CD4-positive, alpha-beta T cell (primary cell): ENCODE results near the gene ADCYAP1R1. TPM values are rescaled to one million over a fixed set of nuclear protein-coding genes. Genes with fewer than 3 reads are reported as not detected.

Experiments
- ATAC-seq: fragments of 200-7000 bp; cut with Tn5 transposase; one replicate; pipeline ENCODE4 v1.10.0; 2022; ENCODE audit warnings: mild to moderate bottlenecking; ENCODE audit not compliant: poor library complexity
- CTCF ChIA-PET: fragments of 350-600 bp; sonication (Branson Sonifier 250); formaldehyde crosslinking; loops from one replicate; lab custom pipeline; 2021; ENCODE audit warnings: antibody characterized with exemption, inconsistent platforms; lab: Charles Lee
- POLR2A ChIA-PET: fragments of 350-600 bp; sonication (Branson Sonifier 250); formaldehyde crosslinking; loops from one replicate; lab custom pipeline; 2021; ENCODE audit warnings: antibody characterized with exemption, inconsistent platforms; lab: Charles Lee
- DNase-seq, 14 experiments: peaks; one replicate each; pipeline ENCODE4 v3.0.0-alpha.2; 2013 to 2020; ENCODE audit warnings: mixed read lengths in 2 of 14
- H3K27ac ChIP-seq, 2 donors: one replicate each; pipeline versions ENCODE4 v1.5.1 to v1.7.0; 2013; ENCODE audit warnings: low read length in 2 of 2, low read depth in 1 of 2, mild to moderate bottlenecking in 1 of 2
- H3K27me3 ChIP-seq, 2 experiments: 1 replicate in 1 of 2; 2 replicates in 1 of 2; pipeline versions ENCODE4 v1.6.1 to v1.7.0; 2013; ENCODE audit warnings: low read length in 2 of 2, control low read depth in 1 of 2, mild to moderate bottlenecking in 1 of 2, moderate library complexity in 1 of 2; ENCODE audit not compliant: insufficient read depth in 2 of 2, control insufficient read depth in 1 of 2
- H3K36me3 ChIP-seq: one replicate; pipeline ENCODE4 v1.6.1; 2013; ENCODE audit warnings: low read length, control low read depth; ENCODE audit not compliant: insufficient read depth
- H3K4me1 ChIP-seq: one replicate; pipeline ENCODE4 v1.6.1; 2013; ENCODE audit warnings: low read length, control low read depth; ENCODE audit not compliant: insufficient read depth
- H3K4me3 ChIP-seq: one replicate; pipeline ENCODE4 v1.5.1; 2013; ENCODE audit warnings: mild to moderate bottlenecking, low read length, moderate library complexity
- H3K9me3 ChIP-seq, 2 experiments: 1 replicate in 1 of 2; 2 replicates in 1 of 2; pipeline versions ENCODE4 v1.6.1 to v1.7.0; 2013; ENCODE audit warnings: low read length in 2 of 2, mild to moderate bottlenecking in 2 of 2, control low read depth in 1 of 2, moderate library complexity in 1 of 2; ENCODE audit not compliant: control insufficient read depth in 1 of 2, insufficient read depth in 1 of 2
- H3K27ac Mint-ChIP-seq: one replicate; pipeline ENCODE4 v1.8.0; 2020; ENCODE audit warnings: mixed read lengths
- H3K27me3 Mint-ChIP-seq: one replicate; pipeline ENCODE4 v1.8.0; 2021; ENCODE audit warnings: mixed read lengths
- H3K36me3 Mint-ChIP-seq: one replicate; pipeline ENCODE4 v1.8.0; 2021; ENCODE audit warnings: low read depth, mixed read lengths
- H3K4me1 Mint-ChIP-seq: one replicate; pipeline ENCODE4 v1.8.0; 2021; ENCODE audit warnings: low read depth, mixed read lengths
- H3K4me3 Mint-ChIP-seq: one replicate; pipeline ENCODE4 v1.8.0; 2020; ENCODE audit warnings: mild to moderate bottlenecking, mixed read lengths
- H3K9me3 Mint-ChIP-seq: one replicate; pipeline ENCODE4 v1.8.0; 2020; ENCODE audit warnings: mixed read lengths
- CTCF ChIP-seq: fragments of 200-600 bp; IDR thresholded peaks from one replicate; pipeline ENCODE4 v1.8.0; 2022; ENCODE audit warnings: antibody characterized with exemption, mild to moderate bottlenecking
- intact Hi-C, 2 experiments: fragments of 100-400 bp; cut with DNase I in 1 of 2; cut with micrococcal nuclease in 1 of 2; formaldehyde crosslinking; loops; one replicate each; pipeline versions ENCODE4 v1.15.1 to v1.9.0; 2023 to 2025; cut with DNase I, micrococcal nuclease
- total RNA-seq, 174 experiments: library from RNA in 2 of 174; stranded (reverse) in 2 of 174; gene quantifications; one replicate each; pipeline ENCODE4 v1.2.3 and lab custom pipeline; 2021 to 2026

The ADCYAP1R1 gene
- total RNA-seq, 2 experiments from 2014 or later = not detected

- H3K36me3 Mint-ChIP-seq = no peaks in the 10 kb centered on the region
- H3K4me1 ChIP-seq = no peaks in the 10 kb centered on the region
- no peak for TF ChIP-seq CTCF
- no peaks in the 10 kb centered on the region for H3K36me3 ChIP-seq
- H3K4me1 Mint-ChIP-seq = no peaks in the 10 kb centered on the region
- peaks cover 0 to 11% of the 10 kb centered on the region in 2 experiments for H3K9me3 ChIP-seq
- ChIA-PET POLR2A (no interaction called here), CTCF (no interaction called here)
- no peaks in the 10 kb centered on the region for H3K9me3 Mint-ChIP-seq
- DNase-seq (no peak), ATAC-seq (no peak)
- no peaks in the 10 kb centered on the region for H3K27me3 ChIP-seq
- H3K27ac ChIP-seq = no peak overlapping the region
- no peak overlapping the region for H3K27ac Mint-ChIP-seq
- intact Hi-C loops = no loop called here
- H3K4me3 Mint-ChIP-seq = no peak overlapping the region
- H3K4me3 ChIP-seq = no peak overlapping the region
- H3K27me3 Mint-ChIP-seq = peaks cover 17% of the 10 kb centered on the region
Observed at GRCh38 chr7:31075086-31075405, 22.9 kb downstream of the ADCYAP1R1 start.

GRCh38 chr7:31076051-31076450, 23.9 kb downstream of the ADCYAP1R1 start:
- H3K4me3 ChIP-seq = no peak overlapping the region
- Mint-ChIP-seq H3K36me3 (no peaks in the 10 kb centered on the region), H3K27ac (no peak overlapping the region), H3K4me3 (no peak overlapping the region), H3K9me3 (no peaks in the 10 kb centered on the region), H3K27me3 (peaks cover 24% of the 10 kb centered on the region), H3K4me1 (no peaks in the 10 kb centered on the region)
- H3K27ac ChIP-seq = no peak overlapping the region
- TF ChIP-seq CTCF = no peak
- H3K4me1 ChIP-seq = no peaks in the 10 kb centered on the region
- ChIA-PET POLR2A (no interaction called here), CTCF (no interaction called here)
- ATAC-seq (no peak), DNase-seq (no peak)
- intact Hi-C loops = no loop called here
- H3K9me3 ChIP-seq = peaks cover 0 to 11% of the 10 kb centered on the region in 2 experiments
- no peaks in the 10 kb centered on the region for H3K36me3 ChIP-seq
- H3K27me3 ChIP-seq = no peaks in the 10 kb centered on the region

GRCh38 chr7:31076641-31077310, 24.7 kb downstream of the ADCYAP1R1 start:
- H3K9me3 ChIP-seq = peaks cover 0 to 11% of the 10 kb centered on the region in 2 experiments
- ChIA-PET CTCF (no interaction called here), POLR2A (no interaction called here)
- Mint-ChIP-seq H3K4me1 (no peaks in the 10 kb centered on the region), H3K27me3 (peaks cover 32% of the 10 kb centered on the region), H3K4me3 (no peak overlapping the region), H3K27ac (no peak overlapping the region), H3K36me3 (no peaks in the 10 kb centered on the region), H3K9me3 (no peaks in the 10 kb centered on the region)
- no peaks in the 10 kb centered on the region for H3K4me1 ChIP-seq
- no peak for TF ChIP-seq CTCF
- ATAC-seq (no peak), DNase-seq (no peak)
- no peak overlapping the region for H3K27ac ChIP-seq
- H3K36me3 ChIP-seq = no peaks in the 10 kb centered on the region
- H3K4me3 ChIP-seq = no peak overlapping the region
- intact Hi-C loops = no loop called here
- no peaks in the 10 kb centered on the region for H3K27me3 ChIP-seq
